ENCODE measurements around the gene KLHL40.

GRCh38 chr3:42719002-42719401, 33.7 kb downstream of the KLHL40 start:
- TF ChIP-seq CTCF (IDR thresholded peaks at IDR 0.05) = no peak
- no peak for TF ChIP-seq POLR2AphosphoS5 (IDR thresholded peaks at IDR 0.05)
- TF ChIP-seq POLR2A (IDR thresholded peaks at IDR 0.05; ENCODE audit: low read depth) = no peak

Measured in esophagus muscularis mucosa (tissue), 3 donors.